ENCODE results near the gene CXCL9.
"Not testable (repeated sequence)": the region's sequence is repeated elsewhere in the genome, so short reads cannot be mapped to it uniquely, and the experiment has no call there.

Gene CXCL9

DNA sequence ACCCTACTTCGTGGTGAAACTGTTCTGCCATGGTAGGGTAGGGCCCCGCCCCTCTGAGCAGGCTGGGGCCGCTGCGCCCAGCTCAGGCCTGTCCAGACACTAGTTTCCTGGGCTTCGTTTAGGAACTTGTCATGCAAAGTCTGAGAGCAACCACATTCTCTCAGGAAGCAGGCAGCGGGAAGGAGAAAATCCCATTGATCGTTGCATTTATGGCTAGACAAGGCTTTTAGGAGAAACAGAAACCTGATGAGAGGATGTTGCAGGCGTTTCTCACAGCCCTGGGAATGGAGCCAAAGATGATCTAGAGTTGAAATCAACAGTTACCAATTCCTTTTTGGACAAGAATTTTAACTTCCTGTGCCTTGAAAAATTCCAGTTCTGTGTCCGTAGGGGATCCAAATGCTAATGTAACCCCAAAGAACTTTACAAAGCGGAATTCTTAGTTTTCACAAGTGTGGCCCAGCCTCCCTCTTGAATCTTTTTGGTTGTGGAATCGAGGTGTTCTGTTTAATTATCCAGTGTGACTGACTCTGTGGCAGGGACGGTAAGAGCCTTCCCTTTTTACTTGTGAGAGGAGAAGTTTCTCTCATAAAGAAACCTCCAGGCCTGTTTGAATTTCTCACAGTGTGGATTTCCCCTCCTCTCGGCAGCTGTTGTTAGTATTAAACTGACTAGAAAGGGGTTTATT lies 4.5 kb upstream of the CXCL9 start:
- no peak for DNase-seq

DNA sequence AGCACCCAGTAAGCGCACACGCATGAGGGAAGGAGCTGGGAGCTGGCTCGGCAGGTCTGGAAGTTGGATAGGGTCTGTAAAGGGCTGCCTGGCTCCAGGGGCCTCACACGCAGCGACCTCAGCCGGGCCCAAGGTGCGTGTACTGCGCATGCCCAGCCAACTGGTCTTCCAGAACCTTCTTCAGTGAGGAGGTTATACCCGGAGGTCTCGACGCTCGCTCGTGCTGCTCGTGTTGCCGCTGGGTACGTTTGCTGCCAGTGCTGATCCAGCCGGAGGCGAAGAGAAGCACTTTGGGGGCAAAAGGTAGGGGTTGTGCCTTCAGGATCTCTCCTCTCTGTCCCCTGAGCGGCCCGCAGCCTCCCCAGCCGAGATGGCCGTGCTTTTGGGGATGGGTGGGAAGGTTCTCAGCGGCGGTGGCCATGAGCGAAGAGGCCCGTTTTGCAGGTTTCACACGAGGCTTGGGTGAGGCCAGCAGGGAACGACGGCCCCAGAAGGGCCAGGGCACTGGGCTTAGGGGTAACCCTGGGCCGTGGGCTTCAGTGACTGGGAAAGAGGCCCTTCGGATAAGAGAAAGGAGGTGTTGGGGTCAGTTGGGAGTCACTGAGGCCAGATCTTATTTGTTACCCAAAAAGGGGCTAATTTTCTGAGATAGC lies 3.8 kb upstream of the CXCL9 start:
- DNase-seq = no peak

- DNase-seq = no peak
Observed at GRCh38 chr4:76010576-76010975, 3.3 kb upstream of the CXCL9 start.

DNA sequence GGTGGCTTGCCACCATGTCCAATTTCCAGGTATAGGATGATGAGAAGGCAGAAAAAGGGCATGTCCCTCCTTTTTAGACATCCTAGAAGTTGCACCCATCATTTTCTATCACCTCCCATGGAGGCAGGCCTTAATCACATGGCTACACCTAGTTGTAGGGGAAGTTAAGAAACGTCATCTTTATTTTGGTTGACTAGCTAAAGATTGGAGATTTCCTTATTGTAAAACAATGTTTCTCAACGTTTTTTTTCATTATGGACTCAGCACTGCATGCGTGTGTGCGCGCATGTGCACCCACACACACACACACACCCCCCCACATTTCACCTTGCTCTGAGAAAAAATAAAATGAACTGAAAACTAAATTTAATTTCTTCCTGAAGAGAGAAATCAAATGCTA lies 2.0 kb upstream of the CXCL9 start:
- no peak for DNase-seq

DNA sequence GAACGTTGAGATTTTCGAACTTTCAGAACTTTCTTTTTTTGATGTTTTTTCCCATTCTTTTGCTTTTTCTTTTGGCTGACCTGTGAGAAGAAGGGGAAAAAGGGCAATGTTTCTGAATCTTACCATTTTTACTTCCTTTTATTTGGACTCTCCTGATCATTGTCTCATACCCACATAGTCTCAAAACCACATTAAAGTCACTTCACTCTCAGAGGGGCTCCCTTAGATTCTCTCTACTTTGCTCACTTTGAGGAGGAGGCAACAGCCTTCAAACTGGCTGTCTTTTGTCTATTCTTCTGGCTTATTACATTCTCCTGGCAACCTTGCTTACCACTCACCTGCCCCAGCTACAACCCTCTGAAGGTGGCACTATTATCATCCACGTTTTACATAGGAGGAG lies 3.7 kb downstream of the CXCL9 start:
- no peak for DNase-seq

DNA sequence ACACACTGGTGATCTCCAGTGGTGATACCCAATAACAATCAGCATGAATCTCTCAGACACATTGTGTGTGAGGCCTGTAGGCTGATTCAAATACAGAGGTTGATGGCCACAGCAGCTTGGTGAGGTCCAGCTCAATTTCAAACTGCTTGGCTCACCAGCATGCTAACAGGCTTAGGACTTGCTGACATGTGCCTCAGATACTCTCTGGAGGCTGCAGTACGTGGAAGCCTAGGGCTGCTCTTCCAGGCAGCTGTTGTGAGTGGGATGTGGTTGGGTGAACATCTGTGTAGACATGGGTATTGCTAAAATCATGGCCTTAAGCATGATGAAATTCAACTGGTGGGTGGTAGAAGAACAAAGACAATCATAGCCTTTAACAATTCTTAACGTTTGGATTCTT lies 4.3 kb downstream of the CXCL9 start:
- DNase-seq = no peak

DNA sequence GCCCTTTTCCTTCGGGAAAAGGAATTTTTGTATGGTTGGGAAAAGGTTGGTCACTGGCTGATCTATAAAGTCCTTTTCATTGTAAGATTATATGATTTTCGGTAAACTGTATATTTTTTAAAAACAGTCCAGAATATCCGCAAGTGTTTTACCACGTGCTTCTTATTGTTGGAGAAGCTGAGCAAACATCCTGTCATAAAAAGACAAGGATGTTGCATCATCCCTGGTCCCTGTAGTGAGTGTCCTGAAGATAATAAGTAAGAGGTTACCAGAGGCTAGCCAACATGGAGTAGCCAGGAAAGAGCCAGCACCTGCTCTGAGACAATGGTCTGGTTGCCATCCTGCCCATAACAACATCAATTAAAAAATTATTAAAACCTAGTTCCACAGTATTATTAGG lies 5.1 kb downstream of the CXCL9 start:
- DNase-seq = no peak

DNA sequence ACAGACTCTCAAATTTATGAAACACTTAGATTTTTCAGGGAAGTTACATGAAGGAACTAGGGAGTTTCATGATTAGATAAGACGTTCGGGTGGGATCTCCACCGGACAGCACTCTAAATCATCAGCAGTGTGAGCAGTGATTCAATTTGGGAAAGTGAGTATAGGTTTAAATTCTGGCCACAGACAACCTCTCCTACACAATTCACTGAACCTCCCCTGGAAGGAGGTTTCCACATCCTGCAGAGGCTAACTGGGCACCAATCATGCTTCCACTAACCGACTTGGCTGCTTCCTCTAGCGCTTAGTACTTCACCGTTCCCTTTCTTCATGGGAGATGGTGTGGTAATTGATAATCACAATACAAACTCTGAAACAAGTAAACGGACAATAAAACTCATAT lies 5.6 kb downstream of the CXCL9 start:
- DNase-seq = no peak

DNA sequence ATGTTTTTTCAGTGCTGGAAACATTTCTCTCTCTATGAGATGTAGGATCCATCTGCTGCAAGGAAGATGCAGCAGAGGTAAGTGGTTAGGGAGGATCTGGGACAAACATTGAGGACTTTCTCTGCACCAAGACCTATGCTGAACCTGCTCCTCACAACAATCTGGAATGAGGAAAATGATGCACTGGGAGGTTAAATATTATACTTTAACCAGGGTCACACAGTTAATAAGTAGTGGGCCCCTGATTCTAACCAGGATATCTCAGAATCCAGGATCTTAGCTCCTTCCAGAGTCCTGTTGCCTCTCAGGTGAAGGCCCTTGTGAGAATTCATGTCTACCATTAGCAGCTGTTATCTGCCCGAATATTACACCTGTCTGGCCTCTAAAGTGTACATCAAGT lies 7.0 kb downstream of the CXCL9 start:
- no peak for DNase-seq

- DNase-seq = not testable (repeated sequence)
Observed at GRCh38 chr4:75998525-75999147, 8.7 kb downstream of the CXCL9 start.

DNA sequence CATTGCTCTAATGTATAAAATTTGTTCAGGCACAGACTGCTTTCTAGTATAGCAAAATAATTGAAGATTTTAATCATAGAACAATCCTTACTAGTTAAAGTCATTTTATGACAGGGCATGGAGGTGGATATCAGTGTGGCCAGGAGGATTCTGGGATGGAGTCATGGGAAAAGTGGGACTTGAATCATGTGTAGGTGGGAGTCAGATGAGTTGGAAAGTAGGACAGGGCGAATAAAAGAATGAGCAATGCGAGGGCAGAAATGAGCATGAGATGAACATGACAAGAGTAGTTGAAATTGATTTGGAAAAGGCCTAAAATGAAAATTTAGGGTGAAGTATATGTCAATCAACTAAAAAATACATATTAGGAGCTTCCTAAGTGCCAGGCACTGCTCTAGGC lies 9.4 kb downstream of the CXCL9 start:
- no peak for DNase-seq

GRCh38 chr4:75997081-75997480 lies 10.2 kb downstream of the CXCL9 start:
- DNase-seq = no peak

DNA sequence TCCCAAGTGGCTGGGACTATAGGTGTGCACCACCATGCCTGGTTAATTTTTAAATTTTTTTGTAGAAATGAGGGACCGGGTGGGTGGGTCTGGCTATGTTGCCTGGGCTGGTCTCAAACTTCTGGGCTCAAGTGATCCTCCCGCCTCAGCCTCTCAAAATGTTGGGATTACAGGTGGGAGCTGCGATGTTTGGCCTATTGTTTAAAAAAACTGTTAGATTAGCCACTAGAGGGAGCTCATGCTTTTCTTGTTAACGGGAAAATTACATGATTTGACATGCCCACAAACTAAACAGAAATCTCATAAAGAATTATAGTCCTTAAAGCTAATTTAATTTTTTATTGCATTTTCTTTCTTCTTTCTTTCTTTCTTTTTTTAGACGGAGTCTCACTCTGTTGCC lies 11.6 kb downstream of the CXCL9 start:
- DNase-seq = no peak

- no peak for DNase-seq
Observed at GRCh38 chr4:75992462-75992861, 14.8 kb downstream of the CXCL9 start.

DNA sequence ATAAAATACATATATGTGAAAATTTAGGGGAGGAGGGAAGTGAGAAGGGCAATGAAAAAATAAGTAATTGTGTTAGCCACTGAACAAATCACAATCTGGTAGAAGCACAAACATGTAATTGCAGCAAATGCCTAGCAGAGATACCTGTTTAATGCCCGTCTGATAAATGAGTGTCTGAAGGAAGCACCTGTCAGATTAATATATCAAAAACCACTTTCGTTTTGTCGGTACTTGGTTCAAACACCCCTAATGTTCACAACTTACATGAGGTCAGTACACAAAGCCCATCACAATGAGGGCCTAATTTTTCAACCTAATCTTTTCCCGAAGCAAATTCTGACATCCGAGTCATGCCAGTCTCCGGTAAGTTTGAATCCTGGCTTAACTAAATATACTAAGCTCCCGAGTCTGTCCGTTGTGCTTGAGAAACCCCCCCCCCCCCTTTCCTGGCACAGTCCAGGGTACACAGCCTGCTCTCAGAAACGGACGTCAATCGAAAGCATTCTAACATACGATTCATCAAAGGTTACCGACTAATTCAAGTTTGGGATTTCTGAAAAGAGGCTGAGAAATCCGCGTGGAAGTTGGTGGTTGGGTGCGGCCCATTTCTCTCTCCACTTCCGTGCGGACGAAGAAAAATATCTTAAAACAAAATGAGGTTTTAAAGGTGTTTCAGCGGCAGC lies 17.3 kb downstream of the CXCL9 start:
- no peak for DNase-seq

GRCh38 chr4:75985116-75985515 lies 22.2 kb downstream of the CXCL9 start:
- DNase-seq = no peak

- no peak for DNase-seq
Observed at GRCh38 chr4:75980576-75980975, 26.7 kb downstream of the CXCL9 start.

DNA sequence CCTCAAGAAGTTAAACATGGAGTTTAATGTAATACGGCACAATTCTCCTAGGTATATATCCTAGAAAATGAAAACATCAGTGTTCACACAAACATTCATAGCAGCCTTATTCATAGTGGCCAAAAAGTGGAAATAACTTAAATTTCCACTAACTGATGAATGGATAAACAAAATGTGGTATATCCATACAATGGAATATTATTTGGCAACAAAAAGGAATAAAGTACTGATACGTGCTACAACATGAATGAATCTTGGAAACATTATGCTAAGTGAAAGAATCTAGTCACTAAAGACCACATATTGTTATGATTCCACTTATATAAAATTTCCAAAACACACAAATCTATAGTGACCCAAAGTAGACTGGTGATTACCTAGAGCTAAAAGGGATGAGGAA lies 31.1 kb downstream of the CXCL9 start:
- no peak for DNase-seq

- DNase-seq = no peak
Observed at GRCh38 chr4:75973766-75974165, 33.5 kb downstream of the CXCL9 start.

DNA sequence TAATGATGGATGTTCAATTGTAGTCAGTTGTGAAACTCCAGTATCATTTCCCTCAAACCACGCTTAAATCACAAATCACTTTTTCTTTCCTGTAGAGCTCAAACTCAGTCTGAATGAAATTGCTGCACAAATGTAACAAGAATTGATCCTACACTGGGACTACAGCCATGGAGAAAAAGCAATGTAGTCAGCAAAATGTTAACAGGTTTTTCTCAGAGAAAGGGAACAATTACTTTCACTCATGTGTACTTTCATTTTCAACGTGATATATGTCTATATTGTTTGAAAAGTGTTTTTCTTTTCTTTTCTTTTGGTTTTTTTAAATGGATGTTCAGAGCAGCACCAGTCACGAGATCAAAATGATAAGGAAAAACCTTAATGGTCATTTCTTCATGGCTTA lies 39.2 kb downstream of the CXCL9 start:
- DNase-seq = no peak

GRCh38 chr4:75963558-75963957 lies 43.8 kb downstream of the CXCL9 start:
- no peak for DNase-seq

DNA sequence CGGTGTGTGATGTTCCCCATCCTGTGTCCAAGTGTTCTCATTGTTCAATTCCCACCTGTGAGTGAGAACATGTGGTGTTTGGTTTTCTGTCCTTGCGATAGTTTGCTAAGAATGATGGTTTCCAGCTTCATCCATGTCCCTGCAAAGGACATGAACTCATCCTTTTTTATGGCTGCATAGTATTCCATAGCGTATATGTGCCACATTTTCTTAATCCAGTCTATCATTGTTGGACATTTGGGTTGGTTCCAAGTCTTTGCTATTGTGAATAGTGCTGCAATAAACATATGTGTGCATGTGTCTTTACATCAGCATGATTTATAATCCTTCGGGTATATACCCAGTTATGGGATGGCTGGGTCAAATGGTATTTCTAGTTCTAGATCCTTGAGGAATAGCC lies 45.2 kb downstream of the CXCL9 start:
- DNase-seq = not testable (repeated sequence)

DNA sequence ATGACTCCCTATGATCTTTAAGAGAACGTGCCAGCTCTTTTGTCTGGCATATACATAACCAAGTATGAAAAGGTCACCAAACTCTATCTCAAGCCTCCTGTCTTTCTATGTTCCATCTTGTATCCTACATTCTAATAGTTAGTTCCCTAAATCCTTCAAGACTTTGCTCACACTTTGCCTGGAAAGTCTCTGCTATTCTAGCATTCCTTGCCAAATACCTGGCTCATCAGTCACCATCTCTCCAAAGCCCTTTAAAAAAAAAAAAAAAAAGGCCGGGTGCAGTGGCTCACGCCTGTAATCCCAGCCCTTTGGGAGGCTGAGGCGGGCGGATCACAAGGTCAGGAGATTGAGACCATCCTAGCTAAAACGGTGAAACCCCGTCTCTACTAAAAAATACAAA lies 48.8 kb downstream of the CXCL9 start:
- DNase-seq = not testable (repeated sequence)

DNA sequence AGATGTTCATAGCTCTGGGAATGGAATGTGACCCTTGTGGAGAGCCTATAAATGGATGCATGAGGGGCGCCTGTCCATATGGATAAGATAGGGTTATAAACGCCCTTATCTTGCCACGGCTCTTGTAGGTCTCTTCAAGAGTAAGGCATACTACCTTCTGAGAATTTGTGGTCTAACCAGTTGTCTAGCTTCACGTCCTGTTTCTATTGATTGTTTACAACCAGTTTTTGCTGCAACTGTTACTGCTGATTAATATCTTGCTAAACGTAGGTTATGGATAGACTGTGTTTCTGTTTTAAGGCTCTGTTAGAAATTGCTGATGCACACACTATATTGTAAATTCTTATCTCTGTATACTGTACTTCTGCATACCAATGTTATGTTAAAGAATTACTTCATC lies 52.5 kb downstream of the CXCL9 start:
- not testable (repeated sequence) for DNase-seq
